MV-4-11 (cell line): Measurements from ENCODE around the gene BAZ1B.
"Not testable (repeated sequence)": the region's sequence is repeated elsewhere in the genome, so short reads cannot be mapped to it uniquely, and the experiment has no call there.

Experiments
- DNase-seq: peaks from one replicate; lab custom pipeline; 2025; lab: John Stamatoyannopoulos, UW

The BAZ1B gene

DNA sequence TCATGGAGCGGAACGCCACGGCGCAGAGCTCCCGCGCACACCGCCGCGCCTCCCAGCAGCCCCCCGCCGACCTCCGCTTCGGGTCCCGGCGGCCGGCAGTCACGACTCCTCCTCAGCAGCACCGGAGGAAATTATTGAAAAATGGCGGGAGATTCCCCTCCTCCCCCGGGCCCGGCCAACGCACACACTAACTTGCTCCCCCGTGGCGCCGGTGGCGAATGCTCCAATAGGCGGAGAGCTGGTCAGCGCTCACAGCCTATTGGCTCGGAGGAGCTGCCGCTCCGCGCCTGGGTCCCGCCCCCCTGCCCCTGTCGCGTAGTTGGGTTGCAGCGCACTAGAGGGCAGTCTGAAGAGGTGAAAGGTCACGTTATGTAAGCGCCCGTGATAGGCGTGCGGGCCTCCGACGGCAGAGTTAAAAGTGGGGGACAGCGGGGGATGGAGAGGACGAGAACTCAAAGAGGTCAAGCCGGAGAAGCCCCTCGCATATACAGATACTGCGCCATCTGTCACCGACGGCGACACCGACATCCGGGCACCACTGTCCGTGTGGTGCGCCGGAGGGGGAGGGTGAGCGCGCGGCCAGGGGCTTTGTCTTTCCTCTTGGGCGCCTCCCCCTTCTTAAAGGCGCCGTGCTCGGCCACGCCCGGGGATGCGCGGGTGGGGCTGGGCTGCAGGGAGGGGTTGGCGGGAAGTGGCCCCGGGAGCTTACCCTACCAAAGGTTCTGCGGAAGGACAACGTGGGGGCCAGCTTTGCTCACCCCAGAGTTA lies at the start of gene BAZ1B:
Gene BAZ1B (minus strand): TSS at position 189 of the 768 bp plus-strand sequence. CDS start 360 bp downstream, outside the sequence.
- DNase-seq = peak; percentile 98

DNA sequence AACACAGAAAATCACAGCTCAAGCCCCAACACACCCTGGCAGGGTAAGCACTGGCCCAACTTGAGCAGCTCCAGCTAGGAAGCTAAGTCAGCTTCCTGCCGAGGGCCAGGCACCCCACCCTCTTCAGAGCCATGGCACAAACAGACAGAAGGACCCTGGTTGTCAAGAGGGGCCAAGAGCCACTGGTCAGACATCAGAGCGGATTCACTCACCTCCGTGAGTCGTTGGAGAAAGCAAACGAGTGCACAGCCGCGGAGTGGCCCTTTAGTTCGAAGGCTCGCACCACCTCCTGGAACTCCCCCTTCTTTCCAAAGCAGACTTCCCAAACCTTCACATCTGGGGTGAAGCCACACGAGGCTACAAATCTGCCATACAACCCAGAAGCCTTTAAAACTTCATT lies 48.9 kb upstream of the BAZ1B start:
- no peak for DNase-seq

DNA sequence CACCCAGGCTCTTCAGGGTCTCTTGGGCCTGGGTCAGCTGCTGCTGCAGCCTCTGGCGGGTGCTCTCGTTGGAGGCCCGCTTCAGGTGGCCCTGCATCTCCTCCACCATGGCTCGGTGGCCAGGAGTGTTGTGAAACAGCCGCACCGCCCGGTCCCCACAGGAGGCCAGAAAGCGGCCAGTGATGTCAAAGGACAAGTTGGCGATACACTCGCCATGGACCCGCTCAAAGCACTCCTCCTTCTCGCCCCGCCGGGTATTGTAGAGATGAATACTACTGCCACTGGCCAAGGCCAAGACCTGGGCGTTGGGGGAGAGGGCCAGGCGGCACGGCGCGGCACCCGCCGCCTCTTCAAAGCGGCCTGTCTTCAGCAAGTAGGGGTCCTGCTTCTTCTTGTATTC lies 48.4 kb upstream of the BAZ1B start:
- DNase-seq = no peak

GRCh38 chr7:73569042-73569608 lies 47.0 kb upstream of the BAZ1B start:
- DNase-seq = no peak

DNA sequence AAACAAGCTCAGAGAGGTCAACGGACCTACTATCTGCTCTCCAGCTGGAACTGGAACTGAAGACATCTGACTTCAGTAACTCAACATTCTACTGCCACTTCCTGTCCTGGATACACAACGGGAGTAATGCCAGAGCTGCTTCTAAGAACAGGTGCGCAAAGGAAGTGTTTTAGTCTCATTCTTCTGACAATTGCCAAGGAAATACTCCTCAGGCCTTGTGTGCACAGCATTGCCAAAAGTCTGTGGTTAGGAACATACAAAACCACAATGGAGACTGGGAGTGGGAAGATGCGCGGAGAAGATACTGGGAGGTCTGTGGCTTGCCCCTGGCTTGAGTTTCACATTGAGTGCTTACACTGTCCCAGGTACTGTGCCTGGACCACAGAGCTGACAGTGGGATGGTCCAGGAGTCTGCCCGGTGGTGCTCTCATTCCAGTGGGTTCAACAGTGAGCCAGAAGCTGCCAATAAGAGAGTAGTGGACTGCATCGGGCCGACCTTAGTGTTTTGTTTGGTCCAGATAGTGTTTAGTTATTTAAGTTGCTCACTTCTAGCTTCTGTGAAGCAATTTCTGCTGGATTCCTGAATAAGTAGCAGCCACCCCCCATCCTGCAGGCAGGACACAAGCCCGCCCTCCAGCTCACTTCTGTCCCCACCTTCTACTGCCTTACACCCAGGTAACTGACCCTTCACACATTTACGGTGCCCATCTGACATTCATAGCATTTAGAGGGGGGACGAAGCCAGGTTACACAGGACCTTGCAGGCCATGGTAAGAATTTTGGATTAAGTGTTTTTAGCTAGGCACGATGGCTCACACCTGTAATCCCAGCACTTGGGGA lies 46.0 kb upstream of the BAZ1B start:
- DNase-seq = peak; percentile 25

GRCh38 chr7:73567140-73567539 lies 45.0 kb upstream of the BAZ1B start:
- DNase-seq = no peak

- DNase-seq = not testable (repeated sequence)
These were observed 44.3 kb upstream of the BAZ1B start for GRCh38 chr7:73566431-73566830.

GRCh38 chr7:73565675-73566340 lies 43.7 kb upstream of the BAZ1B start:
- DNase-seq = peak; percentile 12

DNA sequence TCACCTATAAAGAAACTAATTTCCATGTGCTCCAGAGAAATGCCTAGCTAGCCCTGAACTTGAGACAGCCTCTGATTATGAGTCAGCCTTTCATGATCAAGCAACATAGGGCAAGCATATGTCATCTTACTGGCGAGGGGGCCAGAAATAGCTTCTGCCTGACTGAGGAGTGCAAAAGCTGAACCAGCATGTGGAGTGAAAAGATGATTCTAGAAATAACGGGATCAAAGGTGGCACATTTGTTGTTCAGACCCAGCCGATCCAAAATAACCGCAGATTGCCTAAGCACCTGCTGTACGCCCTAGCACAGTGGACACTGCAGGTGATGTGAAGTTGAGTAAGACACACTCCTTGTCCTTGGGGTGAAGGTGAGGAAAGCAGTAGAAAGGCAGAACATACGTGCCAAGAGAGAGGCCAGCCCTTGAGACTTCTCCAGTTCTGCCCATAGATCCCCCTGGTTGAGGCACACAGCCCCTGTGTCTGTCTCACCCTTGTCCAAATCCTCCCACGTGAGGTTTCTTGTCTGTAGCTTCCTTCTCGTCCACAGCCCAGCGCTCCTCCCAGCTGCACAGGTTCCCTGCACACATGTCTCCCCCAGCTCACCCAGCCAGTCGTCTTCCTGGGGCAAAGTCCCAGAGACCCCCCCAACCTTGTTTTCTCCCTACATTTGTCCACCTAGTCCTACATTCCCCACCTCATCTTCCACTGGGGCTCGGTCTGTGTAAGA lies 38.2 kb upstream of the BAZ1B start:
- DNase-seq = peak; percentile 53

DNA sequence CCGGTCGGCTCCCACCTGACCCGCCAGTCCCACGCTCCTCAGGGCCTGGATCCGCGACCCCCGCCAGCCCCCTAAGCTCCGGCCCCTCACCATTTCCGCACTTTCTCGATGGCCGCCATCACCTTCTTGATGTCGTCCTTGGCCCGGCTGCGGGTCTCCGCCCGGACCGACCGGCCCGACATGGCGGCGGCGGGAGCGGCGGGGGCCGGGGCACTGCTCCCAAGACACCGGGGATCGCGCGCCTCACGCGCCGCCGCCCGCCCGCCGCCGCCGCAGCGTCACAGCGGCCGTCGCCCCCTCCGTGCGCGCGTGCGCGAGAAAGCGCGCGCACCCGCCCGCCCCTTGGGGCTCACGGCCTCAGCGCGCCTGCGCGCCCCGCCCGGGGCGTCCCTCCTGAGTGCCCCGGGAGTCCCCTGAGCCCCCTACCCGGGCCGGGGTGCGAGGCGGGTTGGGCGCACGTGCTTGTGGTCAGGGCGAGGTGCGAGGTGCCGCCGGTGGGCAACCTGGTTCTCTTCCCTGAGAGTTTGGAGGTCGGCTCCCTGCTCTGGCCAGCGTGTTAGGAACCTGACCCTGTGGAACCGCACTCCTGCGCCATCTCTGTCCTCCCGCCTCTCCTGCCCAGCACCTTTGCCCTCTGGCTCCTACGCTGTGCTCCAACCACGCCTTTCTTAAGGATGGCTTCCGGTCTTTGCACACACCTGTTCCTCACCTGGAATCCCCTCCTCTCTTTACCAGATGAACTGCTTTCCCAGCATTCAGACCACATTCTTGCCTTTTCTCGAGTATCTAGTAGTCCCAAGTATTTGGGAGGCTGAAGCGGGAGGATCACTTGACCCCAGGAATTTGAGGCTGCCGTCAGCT lies 35.5 kb upstream of the BAZ1B start, which contains the start of gene BCL7B:
Gene BCL7B (minus strand): TSS at position 294 of the 861 bp plus-strand sequence. CDS start 112 bp downstream, at position 182.
- peak; percentile 70 for DNase-seq

DNA sequence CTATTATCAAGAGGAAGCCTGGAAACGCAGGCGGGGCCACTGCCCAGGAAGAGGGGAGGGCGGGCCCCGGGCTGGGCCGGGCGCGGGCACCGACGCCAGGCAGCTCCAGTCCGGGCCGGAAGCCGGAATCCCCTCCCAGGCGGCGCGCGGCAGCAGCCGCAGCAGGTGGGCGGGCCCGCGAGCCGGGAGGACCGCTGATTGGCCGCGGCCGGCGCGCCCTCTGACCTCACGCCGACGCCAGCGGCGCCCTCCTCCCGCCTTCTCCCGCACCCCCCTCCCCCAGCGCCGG lies 35.0 kb upstream of the BAZ1B start:
- DNase-seq = peak; percentile 91

- no peak for DNase-seq
These were observed 34.4 kb upstream of the BAZ1B start for GRCh38 chr7:73556208-73557107.

DNA sequence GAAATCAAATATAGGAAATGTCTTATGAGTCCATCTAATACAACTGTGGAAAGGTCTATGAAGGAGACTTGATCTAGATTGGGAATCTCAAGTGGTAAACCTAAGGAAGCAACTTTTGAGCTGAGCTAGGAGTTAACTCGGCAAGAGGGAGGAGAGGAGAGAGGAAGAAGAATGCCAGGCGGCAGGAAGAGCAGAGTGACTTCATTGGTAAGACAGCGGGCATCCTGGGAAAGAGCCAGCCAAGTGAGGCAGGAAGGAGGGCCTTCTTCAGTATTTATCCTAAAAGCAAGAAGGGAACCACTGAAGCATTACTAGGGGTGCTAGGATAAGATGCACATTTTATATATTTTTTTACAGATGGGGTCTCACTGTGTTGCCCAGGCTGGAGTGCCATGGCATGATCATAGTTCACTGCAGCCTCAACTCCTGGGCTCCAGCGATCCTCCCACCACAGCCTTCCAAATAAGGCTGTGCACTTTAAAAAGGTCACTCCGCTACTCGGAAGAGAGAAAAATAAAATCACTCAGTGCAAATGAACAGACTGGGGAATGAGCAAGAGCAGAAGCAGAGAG lies 33.4 kb upstream of the BAZ1B start:
- no peak for DNase-seq

DNA sequence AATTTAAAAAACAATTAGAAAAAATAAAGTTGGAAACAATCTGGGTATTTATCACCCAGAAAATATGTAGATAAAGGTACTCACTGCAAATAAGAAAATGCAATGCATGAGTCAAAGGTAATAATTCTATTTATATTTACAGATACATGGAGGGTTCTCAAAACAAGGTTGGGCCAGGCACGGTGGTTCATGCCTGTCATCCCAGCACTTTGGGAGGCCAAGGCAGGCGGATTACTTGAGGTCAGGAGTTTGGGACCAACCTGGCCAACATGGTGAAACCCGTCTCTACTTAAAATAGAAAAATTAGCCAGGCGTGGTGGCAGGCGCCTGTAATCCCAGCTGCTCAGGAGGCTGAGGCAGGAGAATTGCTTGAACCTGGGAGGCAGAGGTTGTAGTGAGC lies 28.0 kb upstream of the BAZ1B start:
- DNase-seq = not testable (repeated sequence)

GRCh38 chr7:73549176-73549575 lies 27.1 kb upstream of the BAZ1B start:
- no peak for DNase-seq

GRCh38 chr7:73547841-73548240 lies 25.7 kb upstream of the BAZ1B start:
- no peak for DNase-seq

DNA sequence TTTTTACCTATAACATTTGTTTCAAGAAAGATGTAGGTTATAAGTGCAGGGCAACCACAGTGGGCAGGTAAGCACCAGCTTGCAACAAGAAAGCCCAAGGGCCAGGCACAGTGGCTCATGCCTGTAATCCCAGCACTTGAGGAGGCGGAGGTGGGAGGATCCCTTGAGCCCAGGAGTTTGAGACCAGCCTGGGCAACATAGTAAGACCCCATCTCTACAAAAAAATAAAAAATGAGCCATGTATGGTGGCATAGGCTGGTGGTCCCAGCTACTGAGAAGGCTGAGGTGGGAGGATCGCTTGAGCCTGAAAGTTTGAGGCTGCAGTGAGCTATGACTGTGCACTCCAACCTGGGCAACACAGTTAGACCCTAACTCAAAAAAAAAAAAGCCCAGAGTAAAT lies 22.6 kb upstream of the BAZ1B start:
- DNase-seq = no peak

GRCh38 chr7:73541722-73542121 lies 19.6 kb upstream of the BAZ1B start:
- DNase-seq = no peak

DNA sequence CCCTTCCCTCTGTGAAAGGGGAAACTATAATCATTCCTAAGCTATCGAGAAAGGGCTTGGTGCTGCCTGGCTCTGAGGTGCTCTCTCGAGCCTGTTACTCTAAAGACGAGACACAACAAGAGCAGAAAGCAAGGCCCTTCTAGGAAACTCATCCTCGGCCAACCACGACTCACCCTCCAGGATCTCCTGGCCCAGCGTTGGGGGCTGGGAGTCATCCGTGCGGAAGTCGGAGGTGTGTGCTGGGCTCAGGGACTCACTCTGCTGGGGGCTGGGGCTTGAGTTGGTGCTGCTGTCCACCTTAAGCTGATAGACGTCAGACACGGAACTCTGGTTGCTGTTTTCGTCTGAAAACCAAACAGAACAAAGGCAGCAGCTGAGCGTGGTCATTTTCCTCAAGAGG lies 17.6 kb upstream of the BAZ1B start:
- no peak for DNase-seq
